GM19455 (cell line): ENCODE data around the gene BNIP3.
"Not testable (repeated sequence)": the region's sequence is repeated elsewhere in the genome, so short reads cannot be mapped to it uniquely, and the experiment has no call there.

ENCODE experiments used
- ATAC-seq: cut with Tn5 transposase; IDR thresholded peaks from one replicate; pipeline ENCODE4 v1.9.1; 2021; ENCODE audit not compliant: unreplicated experiment

BNIP3 gene

GRCh38 chr10:131954356-131954965 is 27.3 kb downstream of the BNIP3 start:
- no peak for ATAC-seq

GRCh38 chr10:131949908-131950307 is 31.8 kb downstream of the BNIP3 start:
- not testable (repeated sequence) for ATAC-seq

- no peak for ATAC-seq
These were observed 32.5 kb downstream of the BNIP3 start for GRCh38 chr10:131949041-131949862.

- ATAC-seq = no peak
These were observed 33.2 kb downstream of the BNIP3 start for GRCh38 chr10:131948501-131948900.

GRCh38 chr10:131947631-131948347 is 33.9 kb downstream of the BNIP3 start:
- no peak for ATAC-seq

- no peak for ATAC-seq
These were observed 34.8 kb downstream of the BNIP3 start for GRCh38 chr10:131946880-131947279.

GRCh38 chr10:131946321-131946751 is 35.4 kb downstream of the BNIP3 start:
- no peak for ATAC-seq

GRCh38 chr10:131944976-131945695 is 36.6 kb downstream of the BNIP3 start:
- no peak for ATAC-seq

- ATAC-seq = no peak
These were observed 37.3 kb downstream of the BNIP3 start for GRCh38 chr10:131944412-131944811.

- no peak for ATAC-seq
These were observed 38.5 kb downstream of the BNIP3 start for GRCh38 chr10:131943021-131943814.

GRCh38 chr10:131942455-131942854 is 39.3 kb downstream of the BNIP3 start:
- no peak for ATAC-seq

- no peak for ATAC-seq
These were observed 43.0 kb downstream of the BNIP3 start for GRCh38 chr10:131938681-131939080.

GRCh38 chr10:131937836-131938235 is 43.9 kb downstream of the BNIP3 start:
- no peak for ATAC-seq

- ATAC-seq = no peak
These were observed 45.0 kb downstream of the BNIP3 start for GRCh38 chr10:131936736-131937135.

GRCh38 chr10:131936294-131936693 is 45.4 kb downstream of the BNIP3 start:
- no peak for ATAC-seq

GRCh38 chr10:131935260-131935659 is 46.5 kb downstream of the BNIP3 start:
- no peak for ATAC-seq

GRCh38 chr10:131934769-131935168 is 47.0 kb downstream of the BNIP3 start:
- no peak for ATAC-seq

GRCh38 chr10:131933696-131934086 is 48.0 kb downstream of the BNIP3 start:
- no peak for ATAC-seq

GRCh38 chr10:131933016-131933695 is 48.6 kb downstream of the BNIP3 start:
- no peak for ATAC-seq

- no peak for ATAC-seq
These were observed 49.7 kb downstream of the BNIP3 start for GRCh38 chr10:131931981-131932380.
